H1 (cell line): ENCODE measurements around the gene SNTG2. TPM values are rescaled to one million over a fixed set of nuclear protein-coding genes. Genes with fewer than 3 reads are reported as not detected.
"Not testable (repeated sequence)": the region's sequence is repeated elsewhere in the genome, so short reads cannot be mapped to it uniquely, and the experiment has no call there.

Experiments
- CTCF ChIA-PET: fragments of 300-600 bp; sonication (Branson Sonifier 250); formaldehyde crosslinking; loops from one replicate; lab custom pipeline; 2021; ENCODE audit not compliant: partially characterized antibody; lab: Charles Lee
- POLR2A ChIA-PET: fragments of 300-600 bp; sonication (Branson Sonifier 250); formaldehyde crosslinking; loops from one replicate; lab custom pipeline; 2021; ENCODE audit warnings: inconsistent platforms; ENCODE audit not compliant: partially characterized antibody; lab: Charles Lee
- DNase-seq, 2 experiments: peaks; one replicate each; pipeline versions ENCODE4 v3.0.0 to v3.0.0-alpha.2; 2010 to 2022; ENCODE audit warnings: low spot score in 2 of 2, low read depth in 1 of 2, mixed read lengths in 1 of 2
- FAIRE-seq: peaks from 2 replicates; lab custom pipeline; 2011; peaks lifted over from hg19 to GRCh38; lab: Jason Lieb, UNC
- H2AFZ ChIP-seq: 2 replicates; pipeline ENCODE4 v1.8.1; 2012; ENCODE audit warnings: low read length, inconsistent platforms
- H2AK5ac ChIP-seq: 2 replicates; pipeline ENCODE4 v1.6.1; 2013; ENCODE audit warnings: low read depth, low read length
- H2BK120ac ChIP-seq: replicated peaks from 2 replicates; pipeline ENCODE3; 2013; ENCODE audit warnings: low read depth, low read length, inconsistent platforms
- H2BK12ac ChIP-seq: 2 replicates; pipeline ENCODE4 v1.6.1; 2013; ENCODE audit warnings: low read depth, low read length
- H2BK15ac ChIP-seq: 2 replicates; pipeline ENCODE4 v1.6.1; 2013; ENCODE audit warnings: low read length
- H2BK20ac ChIP-seq: 2 replicates; pipeline ENCODE4 v1.6.1; 2013; ENCODE audit warnings: low read length
- H2BK5ac ChIP-seq: 2 replicates; pipeline ENCODE4 v1.6.1; 2013; ENCODE audit warnings: low read depth, low read length
- H3K14ac ChIP-seq: 2 replicates; pipeline ENCODE4 v1.6.1; 2013; ENCODE audit warnings: inconsistent platforms; ENCODE audit not compliant: insufficient read length
- H3K18ac ChIP-seq: 2 replicates; pipeline ENCODE4 v1.6.1; 2013; ENCODE audit warnings: low read length; ENCODE audit errors: extremely low read depth
- H3K23ac ChIP-seq: 2 replicates; pipeline ENCODE4 v1.6.1; 2013; ENCODE audit warnings: inconsistent platforms; ENCODE audit not compliant: insufficient read length
- H3K23me2 ChIP-seq: 2 replicates; pipeline ENCODE4 v1.6.1; 2013; ENCODE audit warnings: low read depth, low read length
- H3K27ac ChIP-seq: 2 replicates; pipeline ENCODE4 v1.6.1; 2011; ENCODE audit warnings: low read depth, low read length, inconsistent platforms
- H3K27me3 ChIP-seq, 4 experiments: replicated peaks in 1 of 4; 1 replicate in 1 of 4; 2 replicates in 3 of 4; pipeline versions ENCODE4 v1.6.1 to v1.8.1; 2011 to 2013; ENCODE audit warnings: low read length in 3 of 4, mild to moderate bottlenecking in 3 of 4, inconsistent platforms in 2 of 4, mixed read lengths in 2 of 4, moderate library complexity in 1 of 4; ENCODE audit not compliant: control insufficient read depth in 3 of 4, insufficient read depth in 3 of 4; ENCODE audit errors: extremely low read depth in 1 of 4
- H3K36me3 ChIP-seq, 4 experiments: 2 replicates each; pipeline versions ENCODE4 v1.6.1 to v1.8.1; 2011 to 2013; ENCODE audit warnings: mild to moderate bottlenecking in 4 of 4, low read length in 3 of 4, moderate library complexity in 2 of 4, control low read depth in 1 of 4, inconsistent platforms in 1 of 4; ENCODE audit not compliant: insufficient read depth in 4 of 4, control insufficient read depth in 2 of 4
- H3K4ac ChIP-seq: replicated peaks from 2 replicates; pipeline ENCODE3; 2013; ENCODE audit warnings: low read length, low read depth, mixed read lengths, inconsistent platforms; ENCODE audit not compliant: insufficient read length
- H3K4me1 ChIP-seq, 4 experiments: replicated peaks in 1 of 4; 1 replicate in 1 of 4; 2 replicates in 3 of 4; pipeline versions ENCODE4 v1.6.1 to v1.8.1; 2011 to 2013; ENCODE audit warnings: low read length in 3 of 4, inconsistent platforms in 2 of 4, mixed read lengths in 1 of 4; ENCODE audit not compliant: insufficient read depth in 4 of 4, control insufficient read depth in 3 of 4
- H3K4me2 ChIP-seq, 2 experiments: 2 replicates each; pipeline versions ENCODE4 v1.6.1 to v1.8.1; 2011 to 2013; ENCODE audit warnings: low read depth in 2 of 2, low read length in 2 of 2, control low read depth in 1 of 2, inconsistent platforms in 1 of 2, mild to moderate bottlenecking in 1 of 2; ENCODE audit not compliant: insufficient read depth in 1 of 2
- H3K4me3 ChIP-seq, 4 experiments: fragments of 200-600, 300-600 bp in 1 of 4; sonication (generic), shearing (Covaris generic), sonication (Bioruptor Twin) in 1 of 4; 2 replicates each; pipeline versions ENCODE4 v1.5.1 to v1.8.1; 2011 to 2016; ENCODE audit warnings: low read length in 4 of 4, low read depth in 3 of 4, control low read depth in 2 of 4, inconsistent platforms in 2 of 4, mild to moderate bottlenecking in 2 of 4, mixed read lengths in 1 of 4, moderate library complexity in 1 of 4; ENCODE audit not compliant: insufficient read depth in 2 of 4; ENCODE audit errors: extremely low read depth in 1 of 4
- H3K56ac ChIP-seq: replicated peaks from 2 replicates; pipeline ENCODE3; 2013; ENCODE audit warnings: low read depth, mild to moderate bottlenecking, mixed read lengths, low read length, inconsistent platforms; ENCODE audit not compliant: insufficient read length
- H3K79me1 ChIP-seq: 2 replicates; pipeline ENCODE4 v1.6.1; 2013; ENCODE audit warnings: low read depth, low read length, control low read depth
- H3K79me2 ChIP-seq, 2 experiments: 2 replicates each; pipeline versions ENCODE4 v1.6.1 to v1.8.1; 2012 to 2013; ENCODE audit warnings: low read length in 2 of 2, mild to moderate bottlenecking in 2 of 2, inconsistent platforms in 1 of 2; ENCODE audit not compliant: insufficient read depth in 2 of 2, control insufficient read depth in 1 of 2
- H3K9ac ChIP-seq, 4 experiments: replicated peaks in 1 of 4; 1 replicate in 1 of 4; 2 replicates in 3 of 4; pipeline versions ENCODE4 v1.6.1 to v1.8.1; 2011 to 2013; ENCODE audit warnings: low read depth in 3 of 4, low read length in 3 of 4, control low read depth in 2 of 4, mild to moderate bottlenecking in 2 of 4, moderate library complexity in 2 of 4, inconsistent platforms in 1 of 4; ENCODE audit errors: extremely low read depth in 1 of 4
- H3K9me3 ChIP-seq, 2 experiments: 2 replicates each; pipeline versions ENCODE4 v1.6.1 to v1.8.1; 2012 to 2013; ENCODE audit warnings: mild to moderate bottlenecking in 2 of 2, moderate library complexity in 2 of 2, control low read depth in 1 of 2, inconsistent platforms in 1 of 2, low read depth in 1 of 2, low read length in 1 of 2, mixed read lengths in 1 of 2; ENCODE audit not compliant: insufficient read depth in 2 of 2
- H4K20me1 ChIP-seq, 2 experiments: replicated peaks in 1 of 2; 2 replicates each; pipeline versions ENCODE3 to v1.8.1; 2011 to 2013; ENCODE audit warnings: inconsistent platforms in 2 of 2, low read length in 2 of 2, mild to moderate bottlenecking in 1 of 2; ENCODE audit not compliant: insufficient read depth in 2 of 2, control insufficient read depth in 1 of 2
- H4K5ac ChIP-seq: 2 replicates; pipeline ENCODE4 v1.6.1; 2013; ENCODE audit warnings: low read length, low read depth, mixed read lengths, inconsistent platforms; ENCODE audit not compliant: insufficient read length
- H4K8ac ChIP-seq: 2 replicates; pipeline ENCODE4 v1.8.0; 2013; ENCODE audit warnings: mild to moderate bottlenecking, moderate library complexity, low read length, inconsistent platforms; ENCODE audit not compliant: insufficient read depth; ENCODE audit errors: extremely low read depth
- H4K91ac ChIP-seq: replicated peaks from 2 replicates; pipeline ENCODE3; 2013; ENCODE audit warnings: low read length, mixed read lengths, inconsistent platforms; ENCODE audit not compliant: insufficient read length
- SRF ChIP-seq: IDR thresholded peaks from 2 replicates; pipeline ENCODE4 v1.6.1; 2011; ENCODE audit warnings: mild to moderate bottlenecking, low read depth, low read length, moderate library complexity
- WGBS, 2 experiments: shearing (Covaris generic) in 1 of 2; methylation state at CpG; one replicate each; pipeline versions ENCODE4 v1.1.6 to v1.1.7; 2013 to 2015; ENCODE audit warnings: low lambda C conversion rate in 2 of 2, mixed read lengths in 2 of 2, inconsistent platforms in 1 of 2, low coverage in 1 of 2, missing lambda C conversion rate in 1 of 2; ENCODE audit not compliant: insufficient replicate concordance in 2 of 2, insufficient coverage in 1 of 2, insufficient read length in 1 of 2; ENCODE audit errors: extremely low coverage in 1 of 2, missing lambda C conversion rate in 1 of 2; 5-methylcytosine and 5-hydroxymethylcytosine counted together
- polyA plus RNA-seq, 7 experiments: library from polyadenylated mRNA; depleted of rRNA in 3 of 7; stranded (reverse) in 5 of 7; unstranded in 2 of 7; fragments of >200 nt in 5 of 7; fragments of 200-250 nt in 2 of 7; gene quantifications; 1 replicate in 5 of 7; 2 replicates in 1 of 7; 4 replicates in 1 of 7; pipeline versions ENCODE4 v1.2.1 to v1.2.3, GENCODE V29; 2011 to 2013; ENCODE audit warnings: missing spikeins in 2 of 7, mixed read lengths in 2 of 7
- total RNA-seq: library from RNA; stranded (reverse); fragmentation: NEBNext Ultra II Directional; extraction: Animal tissue kit (Norgen Biotek cat#: 25700); gene quantifications from 2 replicates; pipeline ENCODE4 v1.2.1, GENCODE V29; 2021

SNTG2 gene
- total and polyA plus RNA-seq, 2 of the 8 experiments (the other 6 are each of a cell fraction or from before 2014, with no cell fraction given): 6.6 to 18.1 TPM

DNA sequence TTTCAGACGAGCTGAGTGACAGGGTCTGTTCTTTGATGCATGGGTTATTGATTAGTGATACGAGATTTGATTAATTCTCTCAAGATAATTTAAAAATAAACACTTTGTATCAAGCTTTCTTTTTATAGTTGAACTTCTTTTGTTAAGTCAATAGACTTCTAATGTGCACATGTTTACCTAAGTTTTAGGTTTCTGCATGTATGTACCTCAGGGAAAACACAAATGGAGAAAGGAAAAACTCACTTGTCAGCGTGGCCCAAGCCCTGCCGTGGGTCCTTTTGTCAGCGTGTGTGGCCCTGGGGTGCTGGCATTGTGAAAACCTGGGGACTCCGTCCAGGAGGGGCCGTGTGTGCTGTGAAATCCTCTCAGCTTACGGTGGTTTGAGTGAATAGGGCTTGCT is 153.7 kb downstream of the SNTG2 start:
- Histone ChIP-seq H2BK5ac (no peak overlapping the region), H3K23me2 (no peaks in the 10 kb centered on the region), H3K79me1 (no peaks in the 10 kb centered on the region), H3K27ac (no peak overlapping the region), H2BK15ac (no peak overlapping the region), H3K4ac (no peak overlapping the region), H3K36me3 (peaks cover 0 to 16% (median 5%) of the 10 kb centered on the region in 4 experiments; a peak in 5 of 8 replicates), H3K18ac (no peak overlapping the region), H4K91ac (no peak overlapping the region), H3K9me3 (no peaks in the 10 kb centered on the region), H3K4me2 (no peak overlapping the region), H2BK120ac (no peak overlapping the region), H3K23ac (no peak overlapping the region), H2BK12ac (no peak overlapping the region), H3K27me3 (no peaks in the 10 kb centered on the region), H3K14ac (no peak overlapping the region), H3K9ac (no peak overlapping the region), H3K4me3 (no peak overlapping the region), H2BK20ac (no peak overlapping the region), H3K56ac (no peak overlapping the region), H4K20me1 (peaks cover 0 to under 1% of the 10 kb centered on the region in 2 experiments), H4K5ac (no peak overlapping the region), H2AFZ (no peak overlapping the region), H3K79me2 (no peaks in the 10 kb centered on the region), H4K8ac (no peak overlapping the region), H3K4me1 (no peaks in the 10 kb centered on the region), H2AK5ac (no peak overlapping the region)
- FAIRE-seq: no peak
- no peak for DNase-seq
- 89% methylated on average over 8 of the region's 8 CpGs; no CpG with 5 or more reads in 1 of the 2 experiments for WGBS, 2 experiments
- no peak for TF ChIP-seq SRF
- CTCF ChIA-PET: interaction anchor here (0.9 kb wide), 1 partner anchor 144 kb away, joined by 3 read pairs; no protein-coding TSS in a partner anchor
- POLR2A ChIA-PET: no interaction called here

DNA sequence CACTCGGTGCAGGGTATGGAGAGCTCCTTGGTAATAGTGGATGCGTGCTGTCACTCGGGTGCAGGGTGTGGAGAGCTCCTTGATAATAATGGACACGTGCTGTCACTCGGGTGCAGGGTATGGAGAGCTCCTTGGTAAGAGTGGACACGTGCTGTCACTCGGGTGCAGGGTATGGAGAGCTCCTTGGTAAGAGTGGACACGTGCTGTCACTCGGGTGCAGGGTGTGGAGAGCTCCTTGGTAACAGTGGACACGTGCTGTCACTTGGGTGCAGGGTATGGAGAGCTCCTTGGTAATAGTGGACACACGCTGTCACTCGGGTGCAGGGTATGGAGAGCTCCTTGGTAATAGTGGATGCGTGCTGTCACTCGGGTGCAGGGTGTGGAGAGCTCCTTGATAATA is 155.7 kb downstream of the SNTG2 start:
- H3K56ac ChIP-seq, H2AK5ac ChIP-seq, H3K9me3 ChIP-seq, H2BK5ac ChIP-seq, H2AFZ ChIP-seq, H3K4me2 ChIP-seq, H3K18ac ChIP-seq, H3K4me1 ChIP-seq, H4K8ac ChIP-seq, H2BK12ac ChIP-seq, H3K14ac ChIP-seq, H2BK15ac ChIP-seq, H3K27ac ChIP-seq, DNase-seq, H2BK120ac ChIP-seq, CTCF ChIA-PET, H3K23ac ChIP-seq, H3K79me1 ChIP-seq, H3K79me2 ChIP-seq, H4K20me1 ChIP-seq, H4K5ac ChIP-seq, H3K9ac ChIP-seq, H3K4ac ChIP-seq, FAIRE-seq, H4K91ac ChIP-seq, H3K27me3 ChIP-seq, H3K4me3 ChIP-seq, H3K23me2 ChIP-seq, H2BK20ac ChIP-seq: not testable (repeated sequence)
- POLR2A ChIA-PET: interaction anchor here (0.7 kb wide), 1 partner anchor 13 kb away, joined by 3 read pairs; no protein-coding TSS in a partner anchor
- 96% methylated on average over 10 of the region's 14 CpGs; no CpG with 5 or more reads in 1 of the 2 experiments for WGBS, 2 experiments
- H3K36me3 ChIP-seq: peaks cover 0 to 20% (median 9%) of the 10 kb centered on the region in 4 experiments; a peak in 7 of 8 replicates
